Spleen (tissue), 11 donors: ENCODE results near the gene ADGRE1. TPM values are rescaled to one million over a fixed set of nuclear protein-coding genes. Genes with fewer than 3 reads are reported as not detected.

Experiments
- DNase-seq: peaks from one replicate; pipeline ENCODE4 v3.0.0-alpha.2; 2020
- H3K27ac ChIP-seq, 8 donors: fragments of 200-600 bp; sonication (generic) in 7 of 8; 1 replicate in 4 of 8; 2 replicates in 4 of 8; pipeline versions ENCODE4 v1.5.0 to v1.8.0; 2016 to 2021; ENCODE audit warnings: inconsistent platforms in 4 of 8, mild to moderate bottlenecking in 4 of 8, moderate library complexity in 1 of 8
- H3K27me3 ChIP-seq, 7 donors: fragments of 200-600 bp; sonication (generic) in 6 of 7; replicated peaks in 1 of 7; 1 replicate in 4 of 7; 2 replicates in 3 of 7; pipeline versions ENCODE4 v1.5.0 to v1.8.0; 2016 to 2021; ENCODE audit warnings: inconsistent platforms in 3 of 7, mild to moderate bottlenecking in 1 of 7
- H3K36me3 ChIP-seq, 6 donors: fragments of 200-600 bp; sonication (generic) in 5 of 6; 1 replicate in 4 of 6; 2 replicates in 2 of 6; pipeline versions ENCODE4 v1.5.0 to v1.8.0; 2016 to 2021; ENCODE audit warnings: inconsistent platforms in 2 of 6
- H3K4me1 ChIP-seq, 6 donors: fragments of 200-600 bp; sonication (generic) in 5 of 6; 1 replicate in 3 of 6; 2 replicates in 3 of 6; pipeline versions ENCODE4 v1.5.0 to v1.8.0; 2016 to 2021; ENCODE audit warnings: inconsistent platforms in 3 of 6
- H3K4me3 ChIP-seq, 8 donors: fragments of 200-600 bp; sonication (generic) in 7 of 8; 1 replicate in 4 of 8; 2 replicates in 4 of 8; pipeline versions ENCODE4 v1.5.0 to v1.8.0; 2016 to 2021; ENCODE audit warnings: inconsistent platforms in 4 of 8, mild to moderate bottlenecking in 4 of 8, moderate library complexity in 2 of 8
- H3K9me3 ChIP-seq, 8 donors: fragments of 200-600 bp; sonication (generic) in 7 of 8; 1 replicate in 4 of 8; 2 replicates in 4 of 8; pipeline versions ENCODE4 v1.5.0 to v1.8.0; 2016 to 2021; ENCODE audit warnings: inconsistent platforms in 4 of 8
- POLR2A ChIP-seq, 3 donors: fragments of 450-650 bp; IDR thresholded peaks; one replicate each; pipeline ENCODE4 v1.5.1; 2017; ENCODE audit warnings: antibody characterized with exemption in 3 of 3, mild to moderate bottlenecking in 1 of 3
- POLR2AphosphoS5 ChIP-seq, 3 donors: sonication (generic); formaldehyde crosslinking; IDR thresholded peaks; one replicate each; pipeline ENCODE4 v1.5.1; 2017; ENCODE audit warnings: antibody characterized with exemption in 3 of 3
- WGBS, 5 donors: extraction: QIAGEN DNeasy Blood & Tissue Kit in 3 of 5; methylation state at CpG; one replicate each; pipeline versions ENCODE4 v1.1.5 to v1.1.7; 2013 to 2018; 5-methylcytosine and 5-hydroxymethylcytosine counted together
- intact Hi-C: fragments of 100-400 bp; cut with DNase I; formaldehyde crosslinking; loops from one replicate; pipeline ENCODE4 v1.15.0; 2023; ENCODE audit warnings: low total_unique reads
- polyA plus RNA-seq, 3 donors: library from polyadenylated mRNA; stranded (reverse); fragments of 200-250 nt; gene quantifications; one replicate each; pipeline ENCODE4 v1.2.1, GENCODE V29; 2013
- total RNA-seq, 7 donors: library from RNA; depleted of rRNA in 3 of 7; stranded (reverse); fragments of >200 nt in 3 of 7; fragmentation: NEBNext Ultra II Directional in 4 of 7; extraction: Animal tissue kit (Norgen Biotek cat#: 25700) in 4 of 7; gene quantifications; one replicate each; pipeline versions ENCODE4 v1.1.0 to v1.2.1, GENCODE V29; 2016 to 2021
- TF ChIP-seq, protein P1 (sequence below), 11 experiments: fragments of 200-600 bp in 7 of 11; fragments of 450-650 bp in 4 of 11; sonication (generic) in 4 of 11; IDR thresholded peaks in 8 of 11; conservative IDR thresholded peaks in 3 of 11; 1 replicate in 7 of 11; 2 replicates in 4 of 11; pipeline versions ENCODE4 v1.4.0 to v1.8.0; 2016 to 2021; ENCODE audit warnings: antibody characterized with exemption in 11 of 11, inconsistent platforms in 4 of 11, mild to moderate bottlenecking in 1 of 11
- donor health status: healthy with polysubstance abuse.
- donor health status: DM: no; HTN: no; CAD: no; lungs with moderate emphysema.
- donor health status: DM: no; HTN: no; CAD: no.
- donor health status: Bipolar disorder and iron deficiency.
- donor health status: healthy.
- donor health status: DM: no; HTN: no; CAD: no.
- donor health status: DM: yes; HTN: yes; CAD: no.

ADGRE1 gene
- total and polyA plus RNA-seq, 10 donors = 2.3 to 65.2 (median 22.5) TPM

GRCh38 chr19:6969490-6969889 is 82.1 kb downstream of the ADGRE1 start:
- Histone ChIP-seq H3K4me1 (no peaks in the 10 kb centered on the region), H3K4me3 (no peak overlapping the region), H3K27me3 (peaks cover 0 to 12% (median 0%) of the 10 kb centered on the region in 7 donors), H3K36me3 (no peaks in the 10 kb centered on the region), H3K9me3 (no peaks in the 10 kb centered on the region), H3K27ac (peak overlapping the region in 1 of 8 donors; percentile 35)
- TF ChIP-seq, protein P1, sequence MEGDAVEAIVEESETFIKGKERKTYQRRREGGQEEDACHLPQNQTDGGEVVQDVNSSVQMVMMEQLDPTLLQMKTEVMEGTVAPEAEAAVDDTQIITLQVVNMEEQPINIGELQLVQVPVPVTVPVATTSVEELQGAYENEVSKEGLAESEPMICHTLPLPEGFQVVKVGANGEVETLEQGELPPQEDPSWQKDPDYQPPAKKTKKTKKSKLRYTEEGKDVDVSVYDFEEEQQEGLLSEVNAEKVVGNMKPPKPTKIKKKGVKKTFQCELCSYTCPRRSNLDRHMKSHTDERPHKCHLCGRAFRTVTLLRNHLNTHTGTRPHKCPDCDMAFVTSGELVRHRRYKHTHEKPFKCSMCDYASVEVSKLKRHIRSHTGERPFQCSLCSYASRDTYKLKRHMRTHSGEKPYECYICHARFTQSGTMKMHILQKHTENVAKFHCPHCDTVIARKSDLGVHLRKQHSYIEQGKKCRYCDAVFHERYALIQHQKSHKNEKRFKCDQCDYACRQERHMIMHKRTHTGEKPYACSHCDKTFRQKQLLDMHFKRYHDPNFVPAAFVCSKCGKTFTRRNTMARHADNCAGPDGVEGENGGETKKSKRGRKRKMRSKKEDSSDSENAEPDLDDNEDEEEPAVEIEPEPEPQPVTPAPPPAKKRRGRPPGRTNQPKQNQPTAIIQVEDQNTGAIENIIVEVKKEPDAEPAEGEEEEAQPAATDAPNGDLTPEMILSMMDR (IDR thresholded peaks at IDR 0.05 in 8 of 11, conservative IDR thresholded peaks at IDR 0.05 in 3 of 11) = no peak
- TF ChIP-seq POLR2A (IDR thresholded peaks at IDR 0.05) (no peak), POLR2AphosphoS5 (IDR thresholded peaks at IDR 0.05) (no peak)
- no peak for DNase-seq
- 81 to 93% (median 88%) methylated on average over 2 of the region's 2 CpGs for WGBS, 5 donors
- intact Hi-C loops = no loop called here

- H3K36me3 ChIP-seq = no peaks in the 10 kb centered on the region
- H3K4me3 ChIP-seq = no peak overlapping the region
- TF ChIP-seq, protein P1 (IDR thresholded peaks at IDR 0.05 in 8 of 11, conservative IDR thresholded peaks at IDR 0.05 in 3 of 11) = no peak
- no peak for TF ChIP-seq POLR2A (IDR thresholded peaks at IDR 0.05)
- no peak for TF ChIP-seq POLR2AphosphoS5 (IDR thresholded peaks at IDR 0.05)
- H3K9me3 ChIP-seq = no peaks in the 10 kb centered on the region
- peak overlapping the region in 4 of 8 donors; percentile 24 to 47 (median 34) for H3K27ac ChIP-seq
- 37 to 52% (median 46%) methylated on average over 2 of the region's 2 CpGs for WGBS, 5 donors
- no peaks in the 10 kb centered on the region for H3K4me1 ChIP-seq
- H3K27me3 ChIP-seq = peaks cover 0 to 13% (median 0%) of the 10 kb centered on the region in 7 donors
- no peak for DNase-seq
- intact Hi-C loops = no loop called here
Measured at GRCh38 chr19:6970021-6970420, 82.6 kb downstream of the ADGRE1 start.

DNA sequence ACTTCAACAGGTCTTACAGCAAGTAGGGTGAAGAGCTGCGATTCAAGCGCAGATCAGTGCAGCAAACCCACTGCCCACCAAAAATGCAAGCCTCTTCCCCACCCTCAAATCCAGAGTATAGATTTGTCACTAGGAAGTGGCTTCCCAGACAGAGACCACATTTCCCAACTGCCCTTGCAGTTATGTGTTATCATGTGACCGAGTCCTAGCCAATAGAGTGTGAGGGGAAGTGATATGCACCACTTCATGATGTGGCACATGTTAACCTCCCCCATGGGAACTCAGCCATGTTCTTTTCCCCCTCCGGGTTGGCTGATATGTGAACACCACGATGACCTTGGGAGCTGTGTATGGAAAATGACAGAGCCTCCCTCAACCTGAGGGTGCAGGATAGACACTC is 83.1 kb downstream of the ADGRE1 start:
- Histone ChIP-seq H3K27ac (peak overlapping the region in 4 of 8 donors; percentile 24 to 47 (median 34)), H3K4me3 (no peak overlapping the region), H3K36me3 (no peaks in the 10 kb centered on the region), H3K9me3 (no peaks in the 10 kb centered on the region), H3K27me3 (peaks cover 0 to 10% (median 0%) of the 10 kb centered on the region in 7 donors), H3K4me1 (no peaks in the 10 kb centered on the region)
- intact Hi-C loops = no loop called here
- 74 to 84% (median 80%) methylated on average over 5 of the region's 5 CpGs for WGBS, 5 donors
- no peak for DNase-seq
- TF ChIP-seq POLR2AphosphoS5 (IDR thresholded peaks at IDR 0.05) (no peak), POLR2A (IDR thresholded peaks at IDR 0.05) (no peak)

DNA sequence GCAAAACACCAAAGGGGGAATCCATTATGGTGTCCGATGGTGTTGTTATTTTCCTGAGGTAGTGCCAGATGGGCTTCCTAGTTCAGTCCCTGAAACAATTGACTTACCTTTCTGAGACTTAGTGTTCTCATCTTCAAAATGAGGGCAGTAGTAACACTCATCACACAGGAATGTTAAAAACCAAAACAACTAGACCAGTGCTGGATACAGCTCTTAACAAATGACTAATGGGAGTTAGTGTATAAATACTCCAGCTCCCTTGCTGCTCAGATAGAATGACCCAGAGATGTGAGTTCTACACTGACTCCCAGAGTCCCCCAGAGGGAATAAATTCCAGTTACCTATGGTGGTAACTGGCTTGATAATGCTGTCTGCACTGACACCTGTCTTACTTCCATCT is 84.0 kb downstream of the ADGRE1 start:
- no peak for DNase-seq
- Histone ChIP-seq H3K4me1 (no peaks in the 10 kb centered on the region), H3K36me3 (no peaks in the 10 kb centered on the region), H3K4me3 (no peak overlapping the region), H3K9me3 (no peaks in the 10 kb centered on the region), H3K27me3 (peaks cover 0 to 4% (median 0%) of the 10 kb centered on the region in 7 donors), H3K27ac (no peak overlapping the region)
- TF ChIP-seq, protein P1 (IDR thresholded peaks at IDR 0.05 in 8 of 11, conservative IDR thresholded peaks at IDR 0.05 in 3 of 11) = no peak
- no peak for TF ChIP-seq POLR2AphosphoS5 (IDR thresholded peaks at IDR 0.05)
- TF ChIP-seq POLR2A (IDR thresholded peaks at IDR 0.05) = no peak
- WGBS, 5 donors = 88 to 100% (median 100%) methylated on average over 1 of the region's 1 CpG
- intact Hi-C loops = no loop called here

- WGBS, 5 donors = 88 to 93% (median 90%) methylated on average over 5 of the region's 5 CpGs
- no peak for DNase-seq
- H3K27me3 ChIP-seq = peaks cover 0 to 4% (median 0%) of the 10 kb centered on the region in 7 donors
- H3K4me1 ChIP-seq = no peaks in the 10 kb centered on the region
- peaks cover 0 to 28% (median 25%) of the 10 kb centered on the region in 8 donors for H3K9me3 ChIP-seq
- intact Hi-C loops = no loop called here
- no peaks in the 10 kb centered on the region for H3K36me3 ChIP-seq
- H3K4me3 ChIP-seq = no peak overlapping the region
- H3K27ac ChIP-seq = no peak overlapping the region
- TF ChIP-seq, protein P1 (IDR thresholded peaks at IDR 0.05 in 8 of 11, conservative IDR thresholded peaks at IDR 0.05 in 3 of 11) = no peak
- TF ChIP-seq POLR2AphosphoS5 (IDR thresholded peaks at IDR 0.05) = no peak
- TF ChIP-seq POLR2A (IDR thresholded peaks at IDR 0.05) = no peak
Measured at GRCh38 chr19:6976197-6976596, 88.8 kb downstream of the ADGRE1 start.
